Stimulated activated CD4-positive, alpha-beta T cell treated with anti-CD3 and anti-CD28 coated beads, Interleukin-1b, Interleukin-23, amount 100 ng/mL, for 1 hour (primary cell): ENCODE results near the gene FAXDC2.

Experiments
- DNase-seq, 2 donors: peaks; one replicate each; pipeline ENCODE4 v3.0.0-alpha.2; 2020; ENCODE audit warnings: low read depth in 2 of 2

The FAXDC2 gene

DNA sequence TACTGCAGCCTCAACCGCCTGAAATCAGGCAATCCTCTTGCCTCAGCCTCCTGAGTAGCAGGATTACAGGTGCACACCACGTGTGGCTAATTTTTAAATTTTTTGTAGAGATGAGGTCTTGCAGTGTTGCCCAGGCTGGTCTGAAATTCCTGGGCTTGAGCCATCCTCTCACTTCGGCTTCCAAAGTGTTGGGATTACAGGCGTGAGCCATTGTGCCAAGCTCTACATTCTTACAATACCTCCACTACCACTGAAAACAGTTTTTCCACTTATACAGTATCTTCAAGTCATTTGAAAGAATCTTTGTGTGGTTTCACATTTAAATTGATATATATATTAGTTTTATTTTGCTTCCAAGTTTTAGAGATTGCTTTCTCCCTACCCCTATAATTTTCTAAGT is 52.6 kb downstream of the FAXDC2 start:
- DNase-seq: no peak

DNA sequence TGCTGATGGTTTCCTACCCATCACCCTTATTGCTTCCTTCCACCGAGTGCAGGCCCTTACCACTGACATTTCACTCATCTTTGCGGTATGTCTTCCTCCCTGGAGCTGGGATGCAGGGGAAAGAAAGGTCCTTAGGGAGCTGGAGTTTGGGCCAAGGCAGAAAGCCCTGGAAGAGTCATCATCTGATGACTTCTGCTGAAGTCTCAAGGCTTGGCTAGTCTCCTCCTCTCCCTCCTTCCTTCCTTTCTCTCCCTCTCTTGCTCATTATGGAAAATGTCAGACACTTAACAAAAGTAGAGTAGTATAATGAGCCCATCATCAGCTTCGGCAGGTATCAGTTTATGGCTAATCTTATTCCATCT is 55.2 kb downstream of the FAXDC2 start:
- no peak for DNase-seq

DNA sequence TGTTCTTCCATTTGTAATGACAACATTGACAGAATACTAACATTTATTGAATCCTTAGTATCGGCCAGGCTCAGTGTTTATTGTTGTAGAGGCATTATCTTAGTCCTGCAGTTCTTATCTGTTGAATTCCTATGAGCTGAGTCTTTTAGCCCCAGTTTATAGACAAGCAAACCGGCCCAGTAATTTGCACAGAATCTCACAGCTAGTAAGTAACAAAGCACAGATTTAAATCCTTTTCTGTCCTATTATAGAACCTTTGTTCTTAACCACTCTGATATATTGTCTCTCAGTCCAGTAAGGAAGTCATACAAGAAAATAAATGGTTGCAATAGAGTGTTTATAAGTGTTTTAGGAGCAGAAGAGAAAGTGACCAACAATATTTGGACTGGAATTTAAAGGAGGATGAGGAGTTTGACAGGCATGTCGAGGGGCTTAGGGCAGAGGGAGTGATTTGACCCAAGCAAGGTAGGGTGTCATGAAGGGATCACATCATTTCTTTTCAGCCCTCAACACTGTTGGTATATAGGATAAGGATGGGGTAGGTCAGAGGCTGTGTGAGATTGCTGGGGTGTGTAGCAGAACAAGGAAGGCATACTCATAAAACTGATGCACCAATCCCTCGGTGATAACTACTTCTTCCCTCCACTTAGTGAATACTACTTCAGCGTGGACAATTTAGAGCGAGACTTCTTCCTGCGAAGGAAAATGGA is 55.7 kb downstream of the FAXDC2 start:
- DNase-seq: no peak

DNA sequence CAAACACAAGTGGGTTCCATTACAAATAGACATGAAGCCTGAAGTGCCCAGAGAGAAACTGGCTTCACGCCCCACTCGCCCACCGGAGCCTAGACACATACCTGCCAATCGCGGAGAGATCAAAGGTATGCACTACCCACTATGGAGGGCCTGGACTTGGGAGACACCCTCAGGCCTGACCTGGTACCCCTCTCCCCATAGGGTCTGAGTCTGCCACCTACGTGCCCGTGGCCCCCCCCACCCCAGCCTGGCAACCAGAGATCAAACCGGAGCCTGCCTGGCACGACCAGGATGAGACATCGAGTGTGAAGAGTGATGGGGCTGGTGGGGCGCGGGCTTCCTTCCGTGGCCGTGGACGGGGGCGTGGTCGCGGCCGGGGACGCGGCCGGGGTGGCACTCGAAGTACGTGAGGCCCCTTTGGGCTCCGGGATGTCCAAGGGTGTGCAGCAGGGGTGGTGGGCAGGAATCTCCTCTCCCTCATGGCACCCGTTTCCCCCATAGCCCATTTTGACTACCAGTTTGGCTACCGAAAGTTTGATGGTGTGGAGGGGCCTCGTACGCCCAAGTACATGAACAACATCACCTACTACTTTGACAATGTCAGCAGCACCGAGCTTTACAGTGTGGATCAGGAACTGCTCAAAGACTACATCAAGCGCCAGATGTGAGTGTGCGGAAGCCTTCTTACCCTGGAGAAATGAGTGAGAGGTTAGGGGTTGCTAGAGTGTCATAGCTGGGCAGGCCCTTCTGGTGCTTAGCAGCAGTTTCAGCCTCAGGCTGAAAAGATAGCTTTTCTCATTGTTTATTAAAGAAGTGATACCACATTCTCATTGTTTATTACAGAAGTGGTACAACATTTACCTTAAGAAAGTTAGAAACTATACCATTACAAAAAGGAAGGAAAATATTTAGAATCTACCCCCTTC is 56.5 kb downstream of the FAXDC2 start:
- no peak for DNase-seq

DNA sequence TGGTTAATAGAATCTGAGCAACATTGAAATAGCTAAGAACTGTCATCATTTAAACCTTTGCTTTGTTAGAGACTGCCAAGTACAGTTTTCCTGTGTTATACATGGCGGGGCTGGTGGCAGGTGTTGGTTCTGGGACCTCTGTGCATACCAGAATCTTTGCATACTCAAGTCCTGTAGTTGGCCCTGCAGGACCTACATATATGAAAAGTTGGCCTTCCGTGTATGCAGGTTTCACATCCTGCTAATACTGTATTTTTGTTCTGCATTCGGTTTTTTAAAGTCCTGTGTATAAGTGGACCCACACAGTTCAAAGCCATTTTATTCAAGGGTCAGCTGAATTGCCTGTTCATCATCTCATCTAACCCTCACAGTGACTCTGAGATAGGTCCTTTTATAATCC is 58.9 kb downstream of the FAXDC2 start:
- no peak for DNase-seq

DNA sequence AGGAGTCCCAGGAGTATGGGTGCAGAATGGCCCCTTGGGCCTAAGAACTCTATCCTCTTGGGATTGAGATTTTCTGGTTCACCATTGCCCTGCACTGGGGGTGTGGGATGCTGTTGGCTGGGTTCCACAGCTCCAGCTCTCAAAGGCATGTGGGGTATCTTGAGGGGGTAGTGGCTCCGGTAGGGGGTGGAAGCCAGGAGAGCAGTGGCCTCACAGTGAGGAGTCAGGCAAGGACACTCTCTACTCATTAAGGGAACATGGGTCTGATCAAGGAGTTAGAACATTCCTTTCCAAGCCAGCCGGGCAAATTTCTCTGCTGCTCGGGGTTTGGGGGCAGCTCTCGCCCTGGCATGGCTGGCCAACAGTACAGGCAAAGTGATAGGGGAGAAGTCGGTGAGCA is 62.2 kb downstream of the FAXDC2 start:
- DNase-seq: no peak

DNA sequence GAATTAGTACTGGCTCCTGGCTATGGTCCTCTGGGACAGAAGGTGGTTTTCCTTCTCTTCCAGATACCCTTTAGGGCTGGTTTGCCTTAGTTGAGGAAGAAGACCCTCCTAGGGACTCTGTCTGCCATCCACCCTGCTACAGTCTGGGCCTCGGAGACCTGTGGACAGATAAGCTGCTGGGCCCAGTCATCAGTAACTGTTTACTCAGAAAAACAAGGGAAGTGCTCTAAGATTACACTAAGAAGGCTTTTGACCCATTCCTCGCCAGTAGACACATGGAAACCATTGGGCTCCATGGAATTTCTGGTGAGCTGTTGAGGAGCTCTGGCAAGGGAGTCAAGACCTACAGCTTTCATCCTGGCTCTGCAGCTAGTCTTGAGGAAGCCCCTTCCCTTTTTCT is 64.0 kb downstream of the FAXDC2 start:
- DNase-seq: no peak

DNA sequence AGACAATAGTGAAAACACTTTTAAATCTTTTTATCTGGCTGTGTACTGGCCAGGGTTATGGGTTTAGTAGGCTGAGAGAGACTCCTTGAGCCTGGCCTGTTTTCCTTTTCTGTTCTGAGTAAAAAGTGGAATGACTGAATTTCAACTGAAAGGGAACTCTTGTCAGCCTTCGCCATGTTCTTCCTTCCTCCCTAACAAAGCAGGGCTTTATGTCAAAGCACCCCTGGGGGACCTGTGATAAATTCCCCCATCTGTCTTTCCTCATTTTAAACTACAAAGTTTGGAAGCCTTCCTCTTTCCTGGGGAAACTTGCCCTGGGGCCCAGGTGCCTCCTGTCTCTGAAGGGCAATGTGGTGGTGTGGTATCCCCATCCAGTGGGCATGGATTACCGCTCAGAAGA is 65.5 kb downstream of the FAXDC2 start:
- DNase-seq: no peak

DNA sequence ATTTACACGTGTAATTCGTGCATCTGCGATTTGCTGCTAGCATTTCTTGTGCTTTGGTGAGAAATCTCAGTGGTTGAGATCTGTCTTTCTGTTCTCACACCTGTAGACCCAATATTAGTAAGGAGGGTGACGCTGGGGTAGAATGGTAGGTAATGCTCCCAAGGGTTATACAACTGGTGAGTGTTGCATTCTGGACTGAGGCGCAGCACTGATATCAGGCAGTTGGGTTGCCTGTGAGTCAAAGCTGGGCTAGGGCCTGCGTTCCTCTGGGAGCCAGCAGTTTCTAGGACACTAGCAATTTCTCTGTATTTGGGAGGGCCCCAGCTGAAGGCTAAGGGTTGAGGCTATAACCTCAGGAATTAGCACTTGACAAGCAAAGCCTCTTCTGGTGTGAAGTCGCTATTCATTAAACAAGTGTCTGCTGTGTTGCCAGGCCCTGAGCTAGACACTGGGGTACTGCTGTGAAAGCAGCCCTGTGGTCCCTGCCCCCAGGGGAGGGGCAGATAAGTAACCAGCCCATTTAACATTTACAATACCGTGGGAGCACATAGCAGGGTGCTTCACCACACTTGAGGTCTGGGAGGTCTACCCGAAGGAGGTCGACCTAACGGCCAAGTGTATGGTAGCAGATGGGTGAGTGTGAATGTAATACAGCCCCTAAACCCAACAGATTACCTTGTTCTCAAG is 66.5 kb downstream of the FAXDC2 start:
- DNase-seq: no peak

DNA sequence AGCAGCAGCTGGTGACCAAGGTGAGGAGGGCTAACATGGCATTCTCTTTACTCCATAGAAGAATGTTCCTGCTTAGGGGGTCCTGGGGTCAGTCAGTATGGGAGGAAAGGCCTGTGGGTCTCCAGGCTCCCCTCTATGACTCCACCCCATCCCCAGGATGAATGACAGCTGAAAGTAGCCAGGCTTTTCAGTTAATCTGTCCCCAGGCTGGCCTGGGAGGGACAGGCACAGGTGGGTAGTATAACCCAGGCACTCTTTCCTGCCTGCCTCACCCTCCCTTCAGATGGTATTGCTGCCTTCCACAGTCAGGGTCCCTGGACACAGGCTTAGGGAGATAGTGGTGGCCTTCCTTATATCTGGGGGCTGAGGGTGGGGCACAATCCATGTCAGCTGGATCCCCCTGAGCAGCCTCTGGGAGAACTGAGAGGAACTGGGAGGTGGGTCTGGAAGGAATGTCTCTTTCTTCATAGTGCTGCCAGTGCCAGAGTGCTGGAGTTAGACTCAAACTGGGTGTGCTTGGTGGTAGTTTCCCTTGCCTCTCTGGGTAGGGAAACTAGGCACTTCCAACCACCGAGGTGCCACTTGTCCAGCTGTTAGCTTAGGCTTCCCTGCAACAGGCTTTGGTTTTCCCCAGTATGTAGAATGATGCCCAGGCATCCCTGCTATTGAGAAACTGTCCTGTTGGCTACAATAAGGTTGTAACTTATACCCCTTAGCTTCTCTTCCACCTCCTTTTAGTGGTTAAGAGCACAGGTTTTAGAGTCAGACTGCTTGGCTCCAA is 67.4 kb downstream of the FAXDC2 start:
- DNase-seq: no peak

DNA sequence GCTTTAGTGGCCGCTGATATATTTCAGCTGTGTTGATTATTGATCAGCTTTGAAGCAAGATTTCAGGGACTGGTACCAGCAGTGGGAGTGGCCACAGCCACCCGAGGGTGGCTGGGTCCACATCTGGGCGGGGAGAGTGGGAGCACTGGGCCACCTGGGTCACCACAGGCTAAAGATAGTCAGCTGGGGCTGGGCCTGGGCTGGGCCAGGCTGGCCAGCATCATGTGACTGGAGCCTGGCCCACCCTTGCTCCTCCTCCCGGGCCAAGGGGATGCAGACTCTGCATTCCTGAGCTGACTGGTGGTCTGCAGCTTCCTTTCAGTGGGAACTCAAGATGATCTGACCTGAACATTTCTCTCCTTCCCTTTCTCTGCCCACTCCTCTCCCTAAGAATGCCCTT is 68.1 kb downstream of the FAXDC2 start:
- DNase-seq: no peak

DNA sequence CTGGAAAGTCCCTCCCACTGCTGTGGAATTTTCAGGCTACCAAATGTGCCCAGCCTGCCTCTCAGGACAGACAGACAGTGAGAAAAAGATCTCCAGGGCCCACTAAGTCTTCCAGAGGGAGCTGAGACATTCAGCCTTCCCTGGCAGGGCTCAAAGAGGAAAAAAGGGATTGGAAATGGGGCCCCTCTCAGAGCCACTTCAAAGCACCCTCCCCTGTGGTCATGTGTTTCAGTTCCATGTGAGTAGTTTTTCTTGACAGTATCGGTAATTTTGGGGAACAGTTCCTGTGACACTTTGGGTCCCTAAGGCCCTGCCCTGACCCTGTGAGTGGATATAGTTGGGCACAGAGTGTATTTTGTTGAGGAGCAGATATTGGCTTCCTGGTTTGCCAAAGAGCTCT is 70.3 kb downstream of the FAXDC2 start:
- DNase-seq: no peak

DNA sequence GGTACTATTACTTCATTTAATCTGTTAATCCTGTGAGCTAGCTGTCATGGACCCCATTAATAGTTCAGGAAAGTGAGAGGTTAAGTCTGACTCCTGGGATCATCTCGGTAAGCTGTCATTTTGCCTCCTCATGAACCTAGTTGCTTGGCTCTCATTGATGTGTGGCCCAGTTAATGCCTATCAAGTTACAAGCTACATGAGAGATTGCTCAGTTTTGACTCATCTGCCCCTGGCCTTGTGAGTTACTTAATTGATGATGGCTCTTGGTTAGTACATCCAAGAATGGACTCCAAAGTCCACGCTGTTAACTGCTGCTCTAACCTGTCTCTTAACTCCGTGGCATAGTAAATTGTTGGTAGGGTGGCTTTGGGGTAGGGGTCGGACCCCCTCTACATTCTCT is 71.3 kb downstream of the FAXDC2 start:
- DNase-seq: no peak

DNA sequence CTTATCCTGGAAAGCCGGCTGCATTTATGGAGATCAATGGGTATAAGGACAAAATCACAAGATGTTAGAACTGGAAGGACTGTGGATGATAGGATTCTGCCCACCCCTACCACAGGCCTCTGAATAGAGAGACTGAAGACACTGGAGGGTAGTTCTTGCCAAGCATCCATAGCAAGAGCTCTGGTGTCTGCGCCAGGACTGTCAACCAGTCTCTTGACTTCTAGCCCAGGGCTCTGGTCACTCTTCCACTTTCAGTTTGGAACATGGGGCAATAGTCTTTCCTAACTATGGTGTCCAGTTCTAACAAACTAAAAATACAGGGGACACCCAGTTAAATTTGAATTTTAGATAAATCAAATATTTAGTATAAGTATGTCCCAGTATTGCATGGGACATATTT is 71.9 kb downstream of the FAXDC2 start:
- no peak for DNase-seq

DNA sequence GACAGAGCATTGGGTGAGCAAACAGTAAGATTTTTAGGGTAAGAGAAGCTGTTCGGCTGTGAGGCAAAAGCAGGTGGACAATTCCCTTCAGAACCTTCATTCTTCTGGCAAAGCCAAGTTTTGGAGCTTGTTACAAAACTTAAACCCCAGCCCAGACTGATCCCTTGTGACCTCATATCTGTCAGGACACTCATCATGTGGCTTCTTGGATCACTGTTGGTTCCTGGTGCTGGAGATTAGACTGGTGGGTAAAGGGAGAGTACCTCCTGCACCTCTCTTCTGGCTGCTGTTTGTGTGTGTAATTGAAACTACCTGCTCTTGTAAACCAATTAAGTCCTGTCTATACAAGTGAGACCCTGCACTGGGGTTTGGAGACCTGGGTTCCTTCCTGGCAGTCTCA is 74.2 kb downstream of the FAXDC2 start:
- DNase-seq: no peak

DNA sequence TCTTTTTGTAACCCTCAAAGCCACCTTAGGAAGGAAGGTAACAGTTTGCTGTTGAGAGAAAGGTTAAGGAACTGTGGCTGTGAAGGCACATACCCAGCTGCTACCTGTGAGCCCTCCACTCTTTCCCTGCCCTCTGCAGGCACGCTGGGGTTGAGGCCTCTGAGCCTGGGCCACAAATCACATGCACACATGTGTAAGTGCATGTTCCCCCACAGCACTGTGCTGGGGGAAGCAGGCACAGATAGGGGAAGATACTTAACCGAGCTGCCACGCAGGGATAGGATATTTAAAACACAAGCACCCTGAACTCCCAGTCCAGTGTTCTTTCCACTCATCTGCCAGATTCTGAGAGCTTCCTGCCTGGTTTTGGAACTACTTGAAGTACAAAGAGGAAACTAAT is 77.1 kb downstream of the FAXDC2 start:
- no peak for DNase-seq

DNA sequence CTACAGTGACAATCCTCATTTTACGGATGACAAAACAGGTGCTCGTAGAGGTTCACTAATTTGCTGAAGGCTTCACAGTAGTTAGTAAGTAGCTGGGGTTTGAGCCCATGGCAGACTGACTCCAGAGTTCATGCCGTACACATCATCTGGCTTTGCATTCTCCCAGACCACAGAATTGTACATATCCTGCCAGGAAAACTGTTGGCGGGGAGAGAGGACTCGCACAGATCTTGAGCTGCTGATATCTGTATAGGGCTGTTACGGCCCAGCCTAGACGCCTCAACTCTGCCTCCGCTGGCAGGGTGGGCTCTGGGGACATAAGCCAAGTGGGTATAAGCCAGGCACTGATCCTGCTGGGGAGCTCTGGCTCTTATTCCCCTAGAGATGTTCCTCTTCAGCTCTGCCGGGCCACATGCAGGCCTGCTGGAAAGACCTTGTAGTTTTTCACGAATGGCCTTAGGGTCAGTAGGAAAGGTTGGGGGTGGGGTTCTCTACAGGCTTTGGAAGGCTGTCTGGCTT is 79.0 kb downstream of the FAXDC2 start:
- DNase-seq: no peak

DNA sequence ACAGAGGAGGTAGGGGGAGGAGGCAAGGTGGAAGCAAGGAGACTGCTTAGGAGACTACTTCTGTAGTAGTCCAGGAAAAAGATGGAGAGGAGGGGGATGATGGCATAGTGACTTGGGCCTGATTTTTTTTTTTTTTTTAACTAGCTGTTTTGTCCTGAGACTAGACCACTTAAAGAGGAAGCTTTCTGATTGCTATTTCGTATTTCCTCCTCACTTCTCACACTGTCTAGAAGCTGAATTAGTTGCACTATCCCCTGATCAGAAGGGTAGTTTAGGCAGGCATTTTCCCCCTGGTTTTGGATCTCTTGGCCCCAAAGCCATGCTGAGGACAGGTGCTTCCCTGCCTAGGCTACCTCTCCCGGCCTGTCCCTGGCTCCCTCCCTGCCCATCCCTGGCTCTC is 80.3 kb downstream of the FAXDC2 start:
- DNase-seq: no peak
